ENCODE results near the gene VWA5A.

DNA sequence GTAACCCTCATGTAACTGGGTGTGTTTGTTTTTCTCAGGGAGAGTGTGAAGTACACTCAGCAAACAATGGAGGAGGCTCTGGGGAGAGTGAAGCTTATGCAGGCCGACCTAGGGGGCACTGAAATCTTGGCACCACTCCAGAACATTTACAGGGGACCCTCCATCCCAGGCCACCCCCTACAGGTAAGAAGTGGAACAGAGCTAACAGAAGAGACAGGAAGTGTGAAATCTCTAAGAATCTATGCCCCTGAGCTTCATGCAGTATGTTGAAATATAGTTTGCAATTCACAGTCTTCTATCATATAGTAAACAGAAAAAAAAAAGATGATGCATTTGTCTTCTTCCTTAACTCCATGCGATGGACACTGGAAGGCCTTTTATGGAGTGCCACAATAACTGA is 8.4 kb downstream of the VWA5A start:
- TF ChIP-seq EZH2 (IDR thresholded peaks at IDR 0.05; ENCODE audit: borderline replicate concordance, low read length), result no peak
- TF ChIP-seq, protein P1, sequence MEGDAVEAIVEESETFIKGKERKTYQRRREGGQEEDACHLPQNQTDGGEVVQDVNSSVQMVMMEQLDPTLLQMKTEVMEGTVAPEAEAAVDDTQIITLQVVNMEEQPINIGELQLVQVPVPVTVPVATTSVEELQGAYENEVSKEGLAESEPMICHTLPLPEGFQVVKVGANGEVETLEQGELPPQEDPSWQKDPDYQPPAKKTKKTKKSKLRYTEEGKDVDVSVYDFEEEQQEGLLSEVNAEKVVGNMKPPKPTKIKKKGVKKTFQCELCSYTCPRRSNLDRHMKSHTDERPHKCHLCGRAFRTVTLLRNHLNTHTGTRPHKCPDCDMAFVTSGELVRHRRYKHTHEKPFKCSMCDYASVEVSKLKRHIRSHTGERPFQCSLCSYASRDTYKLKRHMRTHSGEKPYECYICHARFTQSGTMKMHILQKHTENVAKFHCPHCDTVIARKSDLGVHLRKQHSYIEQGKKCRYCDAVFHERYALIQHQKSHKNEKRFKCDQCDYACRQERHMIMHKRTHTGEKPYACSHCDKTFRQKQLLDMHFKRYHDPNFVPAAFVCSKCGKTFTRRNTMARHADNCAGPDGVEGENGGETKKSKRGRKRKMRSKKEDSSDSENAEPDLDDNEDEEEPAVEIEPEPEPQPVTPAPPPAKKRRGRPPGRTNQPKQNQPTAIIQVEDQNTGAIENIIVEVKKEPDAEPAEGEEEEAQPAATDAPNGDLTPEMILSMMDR (conservative IDR thresholded peaks at IDR 0.05 in 1 of 2, IDR thresholded peaks at IDR 0.05 in 1 of 2; ENCODE audit: extremely low read depth in 1 of 2, insufficient read depth in 1 of 2, low read depth in 1 of 2, low read length in 2 of 2), result peak; percentile 6 to 24
